ENCODE measurements around the gene SDC3. TPM values are rescaled to one million over a fixed set of nuclear protein-coding genes. Genes with fewer than 3 reads are reported as not detected.

The SDC3 gene
- total and polyA plus RNA-seq, 2 of the 8 experiments (the other 6 are each of a cell fraction or from before 2014, with no cell fraction given), result 7.0 to 27.0 TPM

DNA sequence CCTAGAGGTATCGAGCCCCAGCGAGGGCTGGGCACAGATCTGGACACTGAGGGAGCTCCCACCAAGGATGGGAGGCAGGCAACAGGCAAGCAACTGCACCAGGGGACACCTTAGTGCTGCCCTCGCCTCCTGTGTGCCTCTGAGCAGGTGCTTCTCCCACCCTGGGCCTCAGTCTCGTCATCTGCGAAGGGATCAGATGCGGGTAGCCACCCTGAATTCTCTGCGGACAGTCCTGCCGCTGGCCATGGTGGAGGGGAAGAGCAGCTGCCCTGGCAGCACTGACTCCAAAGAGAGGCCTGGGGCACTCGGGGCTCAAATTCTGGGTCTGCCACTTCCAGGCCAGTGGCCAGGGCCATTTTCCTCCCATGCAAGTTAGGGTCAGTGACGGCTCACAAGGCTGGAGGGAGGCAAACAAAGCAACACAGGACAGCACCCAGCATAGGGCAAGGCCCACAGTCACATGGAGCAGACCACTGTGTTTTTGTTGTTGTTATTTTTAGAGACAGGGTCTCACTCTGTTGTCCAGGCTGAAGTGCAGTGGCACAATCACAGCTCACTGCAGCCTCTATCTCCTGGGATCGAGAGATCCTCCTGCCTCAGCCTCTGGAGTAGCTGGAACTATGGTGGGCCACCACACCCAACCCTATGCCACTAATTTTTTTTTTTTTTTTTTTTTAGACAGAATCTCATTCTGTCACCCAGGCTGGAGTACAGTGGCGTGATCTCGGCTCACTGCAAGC is 7.1 kb upstream of the SDC3 start (continued):
- TF ChIP-seq CHD7 (IDR thresholded peaks at IDR 0.05; ENCODE audit: insufficient replicate concordance, low read length) (no peak), SIRT6 (IDR thresholded peaks at IDR 0.05; ENCODE audit: low read length) (no peak), USF2 (IDR thresholded peaks at IDR 0.05; ENCODE audit: low read length) (no peak), SP4 (IDR thresholded peaks at IDR 0.05; ENCODE audit: low read length) (no peak), CTCF (IDR thresholded peaks at IDR 0.05; ENCODE audit: control extremely low read depth in 1 of 3, insufficient read depth in 1 of 3, low read depth in 1 of 3, low read length in 3 of 3) (no peak), RAD21 (IDR thresholded peaks at IDR 0.05 in 1 of 2, conservative IDR thresholded peaks at IDR 0.05 in 1 of 2; ENCODE audit: low read depth in 2 of 2, low read length in 2 of 2) (no peak)
